ENCODE results near the gene PAX1.

PAX1 gene

GRCh38 chr20:21703717-21704407, 1.6 kb upstream of the PAX1 start:
- DNase-seq, result no peak

GRCh38 chr20:21704408-21705385, 767 bp upstream of the PAX1 start:
- DNase-seq, result no peak

DNA sequence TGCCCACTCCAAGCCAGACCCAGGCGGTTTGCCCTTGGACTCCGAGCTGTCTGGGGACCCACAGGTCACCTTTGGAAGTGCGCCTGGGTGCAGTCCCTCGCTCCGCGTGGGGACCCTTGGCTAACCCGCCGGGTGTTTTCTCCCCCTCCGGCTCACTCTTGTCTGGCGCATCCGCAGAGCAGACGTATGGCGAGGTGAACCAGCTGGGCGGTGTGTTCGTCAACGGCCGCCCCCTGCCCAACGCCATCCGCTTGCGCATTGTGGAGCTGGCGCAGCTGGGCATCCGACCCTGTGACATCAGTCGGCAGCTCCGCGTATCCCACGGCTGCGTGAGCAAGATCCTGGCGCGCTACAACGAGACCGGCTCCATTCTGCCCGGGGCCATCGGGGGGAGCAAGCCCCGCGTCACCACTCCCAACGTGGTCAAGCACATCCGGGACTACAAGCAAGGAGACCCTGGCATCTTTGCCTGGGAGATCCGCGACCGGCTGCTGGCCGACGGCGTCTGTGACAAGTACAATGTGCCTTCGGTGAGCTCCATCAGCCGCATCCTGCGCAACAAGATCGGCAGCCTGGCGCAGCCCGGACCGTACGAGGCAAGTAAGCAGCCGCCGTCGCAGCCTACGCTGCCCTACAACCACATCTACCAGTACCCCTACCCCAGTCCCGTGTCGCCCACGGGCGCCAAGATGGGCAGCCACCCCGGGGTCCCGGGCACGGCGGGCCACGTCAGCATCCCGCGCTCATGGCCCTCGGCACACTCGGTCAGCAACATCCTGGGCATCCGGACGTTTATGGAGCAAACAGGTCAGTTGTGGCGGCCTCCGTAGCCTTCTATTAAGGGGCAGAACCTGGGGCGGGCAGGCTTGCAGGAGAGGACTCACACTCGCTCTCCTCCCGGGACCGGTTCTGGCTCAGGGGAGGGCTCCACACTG, 1.1 kb downstream of the PAX1 start:
- no peak for DNase-seq

DNA sequence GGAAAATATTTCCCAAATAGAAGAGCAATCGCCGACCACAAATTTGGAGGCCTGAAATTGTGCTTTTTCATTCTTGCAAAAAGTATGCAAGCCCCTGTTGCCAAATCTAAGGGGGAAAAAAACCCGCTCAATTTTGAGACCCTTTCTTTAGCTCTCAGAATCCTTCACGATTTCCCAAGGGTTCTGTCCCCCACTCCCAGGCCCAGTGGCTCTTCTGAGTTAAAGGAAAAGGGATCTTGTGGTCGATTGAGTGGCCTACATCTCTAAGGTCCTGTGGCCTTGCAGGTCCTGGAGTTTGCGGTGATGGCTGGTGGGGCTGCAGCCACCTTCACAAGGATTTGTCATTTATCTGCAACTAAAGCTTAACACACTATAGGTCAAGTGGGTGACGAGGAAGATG, 1.8 kb downstream of the PAX1 start:
- no peak for DNase-seq

DNA sequence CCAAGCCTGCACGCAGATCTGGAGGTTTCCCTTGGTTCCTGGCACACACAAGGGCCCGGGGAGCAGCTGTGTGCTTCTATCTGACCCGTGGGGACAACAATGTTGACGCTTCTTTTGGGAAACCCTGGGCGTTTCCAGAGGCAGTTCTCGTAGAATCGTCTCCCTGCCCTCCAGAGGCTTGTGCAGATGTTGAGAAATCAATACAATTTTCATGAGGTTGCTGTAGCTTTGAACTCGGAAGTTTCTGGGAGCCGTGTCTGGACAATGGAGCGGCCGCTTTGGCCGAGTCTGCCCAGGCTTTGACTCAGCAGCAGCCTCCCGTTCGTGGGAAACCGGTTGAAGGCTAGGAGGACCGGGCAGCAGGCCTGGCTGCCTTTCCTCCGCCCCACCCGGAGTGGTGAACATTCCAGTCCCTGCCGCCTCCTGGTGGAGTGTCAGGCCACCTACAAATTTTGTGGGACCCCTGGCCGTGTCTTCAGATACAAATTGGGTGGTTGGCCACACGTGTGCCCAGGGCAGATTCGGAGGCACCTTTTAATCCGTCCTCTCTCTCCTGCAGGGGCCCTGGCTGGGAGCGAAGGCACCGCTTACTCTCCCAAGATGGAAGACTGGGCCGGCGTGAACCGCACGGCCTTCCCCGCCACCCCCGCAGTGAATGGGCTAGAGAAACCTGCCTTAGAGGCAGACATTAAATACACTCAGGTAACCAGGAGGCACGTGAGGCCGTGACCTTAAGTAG, 2.7 kb downstream of the PAX1 start:
- DNase-seq, result no peak

GRCh38 chr20:21708738-21709534, 3.5 kb downstream of the PAX1 start:
- DNase-seq, result no peak

- DNase-seq, result no peak
Measured at GRCh38 chr20:21709535-21709904, 4.1 kb downstream of the PAX1 start.

- DNase-seq, result no peak
Measured at GRCh38 chr20:21710341-21710740, 4.9 kb downstream of the PAX1 start.

GRCh38 chr20:21710863-21711431, 5.5 kb downstream of the PAX1 start:
- no peak for DNase-seq

- no peak for DNase-seq
Measured at GRCh38 chr20:21712443-21713059, 7.1 kb downstream of the PAX1 start.

- DNase-seq, result no peak
Measured at GRCh38 chr20:21713470-21713869, 8.0 kb downstream of the PAX1 start.

GRCh38 chr20:21713901-21714296, 8.4 kb downstream of the PAX1 start:
- DNase-seq, result no peak

DNA sequence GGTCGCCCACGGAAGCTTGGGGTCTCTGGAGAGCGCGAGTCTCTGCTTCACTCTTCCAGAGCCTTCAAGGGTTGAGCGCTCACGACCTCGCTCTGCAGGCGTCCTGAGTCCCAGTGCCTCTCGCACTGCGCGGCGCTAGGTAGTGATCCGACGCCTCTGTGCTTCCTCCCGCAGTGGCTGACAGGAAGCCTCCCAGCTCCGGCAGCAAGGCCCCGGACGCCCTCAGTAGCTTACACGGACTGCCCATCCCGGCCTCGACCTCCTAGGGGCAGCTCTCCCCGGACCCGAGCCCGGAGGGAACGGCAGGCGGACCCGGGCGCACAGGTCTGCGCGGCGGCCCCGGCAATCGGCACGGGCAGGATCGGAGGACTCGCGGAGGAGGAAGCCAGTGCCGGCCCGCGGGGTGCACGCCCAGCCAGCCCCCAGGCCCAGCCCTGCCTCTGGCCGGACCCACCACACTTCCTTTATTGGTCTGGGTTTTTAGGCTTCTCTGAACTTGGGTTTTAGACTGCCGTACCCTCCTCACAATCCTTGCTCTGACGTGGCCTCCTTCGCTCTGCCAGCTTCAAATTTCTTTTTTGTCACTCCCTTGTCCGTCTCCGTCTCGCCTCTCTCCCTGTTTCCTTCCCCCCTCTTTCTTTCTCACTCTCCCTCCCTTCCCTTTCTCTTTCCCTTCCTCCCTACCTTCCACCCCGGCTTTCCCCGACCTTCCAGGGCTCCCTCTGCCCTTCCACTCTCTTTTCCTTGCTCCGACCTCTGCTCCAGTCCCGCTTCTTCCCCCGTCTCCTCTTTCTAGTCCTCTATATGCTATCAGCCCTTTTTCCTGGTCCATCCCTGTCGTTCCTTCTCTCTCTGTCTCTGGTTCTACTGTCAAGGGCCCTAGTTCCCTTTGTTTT, 9.1 kb downstream of the PAX1 start:
- DNase-seq, result no peak

DNA sequence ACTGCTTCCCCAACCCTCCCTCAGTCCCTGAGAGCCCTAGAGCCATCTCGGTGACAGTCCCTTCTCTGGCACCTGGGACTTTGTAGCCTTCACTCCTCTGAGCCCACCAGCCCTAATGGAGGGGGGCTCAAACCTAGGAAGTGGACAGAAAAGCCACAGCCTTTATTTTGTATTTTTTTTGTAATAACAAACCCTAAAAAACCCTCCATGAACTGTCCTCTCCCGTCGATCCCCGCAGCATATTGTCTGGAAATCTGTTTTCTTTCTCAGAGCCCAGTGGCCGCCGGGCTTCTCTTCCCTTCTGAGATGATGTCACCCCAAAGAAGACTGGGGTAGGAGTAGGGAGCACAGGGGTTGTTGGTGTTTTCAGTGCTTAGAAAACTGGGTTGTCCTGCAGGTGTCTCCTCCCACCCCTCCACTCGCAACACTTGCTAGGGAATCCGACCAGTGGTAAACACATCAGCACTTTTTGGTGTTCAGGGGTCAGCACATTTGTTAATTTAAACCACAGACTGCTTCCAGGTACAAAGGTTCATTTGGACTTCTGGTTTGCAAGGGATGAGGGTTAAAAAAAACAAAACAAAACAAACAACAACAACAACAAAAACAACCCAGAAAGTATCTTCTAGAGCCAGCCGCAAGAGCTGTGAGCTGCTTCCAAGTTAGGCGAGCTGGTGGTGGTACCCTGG, 9.9 kb downstream of the PAX1 start:
- no peak for DNase-seq

- DNase-seq, result peak; percentile 67
Measured at GRCh38 chr20:21719592-21720214, 14.2 kb downstream of the PAX1 start.

DNA sequence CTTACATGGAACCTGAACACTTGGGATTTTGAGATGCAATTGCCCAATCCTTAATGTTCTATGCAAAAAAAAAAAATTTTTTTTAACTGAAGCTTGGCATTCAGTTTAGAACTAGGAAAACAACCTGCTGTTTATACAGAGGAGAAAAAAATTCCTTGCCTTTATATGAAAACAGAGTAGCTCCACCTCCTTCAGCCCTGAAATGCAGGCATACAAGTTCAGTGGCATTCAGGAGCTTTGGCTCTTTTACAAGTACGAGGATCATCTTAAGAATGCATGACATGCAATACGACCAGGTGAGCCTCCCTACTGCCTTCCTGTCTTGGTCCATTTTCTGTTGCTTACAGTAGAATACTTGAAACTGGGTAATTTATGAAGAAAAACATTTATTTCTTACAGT, 20.4 kb downstream of the PAX1 start:
- DNase-seq, result no peak

DNA sequence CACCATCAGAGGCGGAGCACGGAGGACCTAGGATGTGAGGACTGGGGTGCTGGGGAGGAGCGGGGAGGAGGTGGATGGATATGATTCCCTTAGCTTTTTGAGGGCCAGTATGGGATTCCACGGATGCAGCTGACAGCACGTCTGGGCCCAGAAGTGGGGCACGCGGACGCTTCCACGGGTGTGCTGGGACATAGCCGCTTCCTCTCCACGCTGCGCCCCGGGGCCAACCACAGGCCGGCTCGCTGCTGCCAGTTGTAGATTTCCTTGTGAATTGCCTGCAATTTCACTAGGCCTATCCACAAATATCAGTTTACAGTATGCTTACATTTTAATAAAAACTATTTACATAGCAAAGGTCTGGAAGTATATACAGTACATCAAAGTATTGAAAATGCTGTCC, 23.9 kb downstream of the PAX1 start:
- no peak for DNase-seq

DNA sequence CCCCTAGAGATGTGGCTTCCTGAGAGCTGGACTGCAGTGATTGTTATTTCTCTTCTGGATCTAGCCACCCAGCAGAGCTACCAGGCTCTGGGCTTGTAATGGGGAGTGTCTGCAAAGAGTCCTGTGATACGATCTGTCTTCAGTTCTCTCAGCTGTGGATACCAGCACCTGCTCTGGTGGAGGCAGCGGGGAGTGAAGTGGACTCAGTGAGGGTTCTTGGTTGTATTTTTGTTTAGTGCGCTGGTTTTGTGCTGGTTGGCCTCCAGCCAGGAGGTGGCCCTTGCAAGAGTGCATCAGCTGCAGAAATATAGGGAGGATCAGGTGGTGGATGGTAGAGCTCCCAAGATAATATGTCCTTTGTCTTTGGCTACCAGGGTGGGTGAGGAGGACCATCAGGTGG, 33.7 kb downstream of the PAX1 start:
- DNase-seq, result no peak

- no peak for DNase-seq
Measured at GRCh38 chr20:21739682-21740081, 34.2 kb downstream of the PAX1 start.
